Keratinocyte (primary cell): Measurements from ENCODE around the gene ERV3-1. TPM values are rescaled to one million over a fixed set of nuclear protein-coding genes. Genes with fewer than 3 reads are reported as not detected.
"Not testable (repeated sequence)": the region's sequence is repeated elsewhere in the genome, so short reads cannot be mapped to it uniquely, and the experiment has no call there.

Source experiments
- DNase-seq: peaks from one replicate; pipeline ENCODE4 v3.0.0-alpha.2; 2011; ENCODE audit warnings: low read depth, missing footprints, low spot score
- FAIRE-seq: peaks from 2 replicates; lab custom pipeline; 2011; peaks lifted over from hg19 to GRCh38; lab: Jason Lieb, UNC
- H2AFZ ChIP-seq: 2 replicates; pipeline ENCODE4 v1.6.0; 2012; ENCODE audit warnings: low read length, control low read depth, inconsistent platforms; ENCODE audit not compliant: control insufficient read depth
- H3K27ac ChIP-seq: 2 replicates; pipeline ENCODE4 v1.5.1; 2011; ENCODE audit warnings: low read length; ENCODE audit not compliant: control insufficient read depth, insufficient read depth
- H3K27me3 ChIP-seq: 3 replicates; pipeline ENCODE4 v1.6.0; 2011; ENCODE audit warnings: low read length; ENCODE audit not compliant: control insufficient read depth, insufficient read depth; ENCODE audit errors: extremely low read depth
- H3K36me3 ChIP-seq, 2 experiments: 2 replicates in 1 of 2; 3 replicates in 1 of 2; pipeline ENCODE4 v1.5.1; 2011; ENCODE audit warnings: low read length in 2 of 2, mild to moderate bottlenecking in 1 of 2; ENCODE audit not compliant: control insufficient read depth in 2 of 2, insufficient read depth in 2 of 2; ENCODE audit errors: extremely low read depth in 1 of 2
- H3K4me1 ChIP-seq: 3 replicates; pipeline ENCODE4 v1.5.1; 2011; ENCODE audit warnings: low read length; ENCODE audit not compliant: control insufficient read depth, insufficient read depth; ENCODE audit errors: extremely low read depth
- H3K4me2 ChIP-seq: 3 replicates; pipeline ENCODE4 v1.6.0; 2011; ENCODE audit warnings: low read depth, low read length; ENCODE audit not compliant: control insufficient read depth, insufficient read depth; ENCODE audit errors: extremely low read depth
- H3K4me3 ChIP-seq, 3 experiments: fragments of 200-600 bp in 1 of 3; sonication (generic) in 1 of 3; 2 replicates in 2 of 3; 3 replicates in 1 of 3; pipeline ENCODE4 v1.5.1; 2011 to 2016; ENCODE audit warnings: low read length in 3 of 3, mild to moderate bottlenecking in 3 of 3, control low read depth in 2 of 3, inconsistent platforms in 1 of 3, low read depth in 1 of 3, mixed read lengths in 1 of 3, mixed run types in 1 of 3, moderate library complexity in 1 of 3; ENCODE audit not compliant: control insufficient read depth in 2 of 3, insufficient read depth in 2 of 3; ENCODE audit errors: extremely low read depth in 1 of 3
- H3K79me2 ChIP-seq: 2 replicates; pipeline ENCODE4 v1.6.0; 2012; ENCODE audit warnings: low read length; ENCODE audit not compliant: control insufficient read depth, insufficient read depth
- H3K9ac ChIP-seq: 3 replicates; pipeline ENCODE4 v1.6.0; 2011; ENCODE audit warnings: low read length; ENCODE audit not compliant: control insufficient read depth, insufficient read depth; ENCODE audit errors: extremely low read depth
- H3K9me1 ChIP-seq: 3 replicates; pipeline ENCODE4 v1.6.0; 2011; ENCODE audit warnings: low read length; ENCODE audit not compliant: control insufficient read depth, insufficient read depth; ENCODE audit errors: extremely low read depth
- H3K9me3 ChIP-seq: 2 replicates; pipeline ENCODE4 v1.5.1; 2012; ENCODE audit warnings: low read depth, low read length; ENCODE audit not compliant: control insufficient read depth
- H4K20me1 ChIP-seq: 3 replicates; pipeline ENCODE4 v1.6.0; 2011; ENCODE audit warnings: low read length; ENCODE audit not compliant: control insufficient read depth, insufficient read depth; ENCODE audit errors: extremely low read depth
- EZH2 ChIP-seq: IDR thresholded peaks from one replicate; pipeline ENCODE4 v1.6.1; 2012; ENCODE audit warnings: inconsistent platforms, mild to moderate bottlenecking, low read length, moderate library complexity
- dilution Hi-C: fragments of 300-500 bp; cut with MboI; formaldehyde crosslinking; loops from one replicate; pipeline ENCODE4 v1.7.0; 2020; ENCODE audit warnings: low sequenced_read_pairs; ENCODE audit not compliant: extremely low pct_ligation_motif_present
- polyA plus RNA-seq, 5 experiments: library from polyadenylated mRNA; depleted of rRNA in 3 of 5; stranded (reverse) in 3 of 5; stranded (forward) in 1 of 5; unstranded in 1 of 5; fragments of >200 nt; gene quantifications; 1 replicate in 1 of 5; 2 replicates in 3 of 5; 3 replicates in 1 of 5; pipeline versions ENCODE4 v1.2.1 to v1.2.3, GENCODE V29; 2011 to 2012; ENCODE audit warnings: missing spikeins in 2 of 5, low read depth in 1 of 5, low replicate concordance in 1 of 5
- TF ChIP-seq, protein P1 (sequence below), 3 experiments: IDR thresholded peaks in 1 of 3; conservative IDR thresholded peaks in 1 of 3; optimal IDR thresholded peaks in 1 of 3; 2 replicates in 2 of 3; 3 replicates in 1 of 3; pipeline versions ENCODE3 to v1.5.1; 2011; ENCODE audit warnings: low read length in 3 of 3, mild to moderate bottlenecking in 3 of 3, moderate library complexity in 2 of 3, control low read depth in 1 of 3, inconsistent platforms in 1 of 3; ENCODE audit not compliant: insufficient read depth in 2 of 3; ENCODE audit errors: extremely low read depth in 1 of 3

The ERV3-1 gene
- polyA plus RNA-seq, 1 donor (not counting 4 experiments of a cell fraction or from before 2014, with no cell fraction given) = 3.1 TPM

DNA sequence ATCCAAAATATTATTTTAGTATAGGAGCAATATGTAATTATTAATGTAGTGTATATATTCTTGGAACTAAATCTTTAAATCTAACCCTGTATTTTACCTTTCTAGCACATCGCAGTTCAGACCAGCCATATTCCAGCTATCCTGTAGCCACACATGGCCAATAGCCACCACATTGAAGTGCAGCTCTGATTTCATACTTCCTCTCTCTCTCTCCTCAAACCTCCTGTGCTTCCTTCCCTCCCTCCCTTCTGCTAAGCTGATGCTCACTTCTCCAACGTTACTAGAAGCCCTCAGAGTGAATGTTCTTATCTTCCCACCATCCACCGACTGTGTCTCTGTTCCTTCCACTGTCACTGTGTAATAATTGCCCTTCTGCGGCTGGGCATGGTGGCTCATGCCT, 549 bp upstream of the ERV3-1 start:
- Histone ChIP-seq H3K4me2 (peak overlapping the region; percentile 51), H3K79me2 (peaks cover 11% of the 10 kb centered on the region), H2AFZ (peak overlapping the region; percentile 79)
- H3K4me1 ChIP-seq, H3K9me3 ChIP-seq, H3K27ac ChIP-seq, H3K9me1 ChIP-seq, H3K9ac ChIP-seq, H4K20me1 ChIP-seq, dilution Hi-C loops, H3K4me3 ChIP-seq, DNase-seq, FAIRE-seq, H3K36me3 ChIP-seq, H3K27me3 ChIP-seq: not testable (repeated sequence)

DNA sequence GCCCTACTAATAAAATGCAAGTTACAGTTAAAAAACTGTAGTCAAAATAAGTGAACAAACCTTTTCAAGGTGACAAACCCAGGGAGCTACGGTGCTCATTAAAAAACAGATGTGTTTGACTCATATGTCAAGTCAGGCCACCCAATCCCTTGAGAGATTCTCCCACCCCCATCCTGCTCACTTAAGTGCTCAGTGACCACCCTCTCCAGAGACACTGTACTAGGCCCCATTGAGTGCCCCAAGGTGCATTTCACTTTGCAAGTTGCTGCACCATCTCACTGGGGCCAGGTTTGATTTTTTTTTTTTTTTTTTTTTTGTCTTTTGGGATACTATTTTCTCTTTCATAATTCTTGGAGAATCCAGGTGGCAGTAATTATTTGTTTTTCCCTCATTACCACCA, 1.9 kb downstream of the ERV3-1 start:
- FAIRE-seq (no peak), DNase-seq (no peak)
- Histone ChIP-seq H3K4me3 (no peak overlapping the region), H3K36me3 (peaks cover 0 to 2% of the 10 kb centered on the region in 2 experiments), H3K9me1 (no peaks in the 10 kb centered on the region), H3K79me2 (peaks cover 11% of the 10 kb centered on the region), H3K9me3 (peaks cover 2% of the 10 kb centered on the region), H4K20me1 (no peaks in the 10 kb centered on the region), H3K27me3 (no peaks in the 10 kb centered on the region), H3K27ac (no peak overlapping the region), H3K9ac (no peak overlapping the region), H2AFZ (no peak overlapping the region), H3K4me1 (peaks cover 2% of the 10 kb centered on the region), H3K4me2 (no peak overlapping the region)
- dilution Hi-C loops = no loop called here
- TF ChIP-seq, protein P1, sequence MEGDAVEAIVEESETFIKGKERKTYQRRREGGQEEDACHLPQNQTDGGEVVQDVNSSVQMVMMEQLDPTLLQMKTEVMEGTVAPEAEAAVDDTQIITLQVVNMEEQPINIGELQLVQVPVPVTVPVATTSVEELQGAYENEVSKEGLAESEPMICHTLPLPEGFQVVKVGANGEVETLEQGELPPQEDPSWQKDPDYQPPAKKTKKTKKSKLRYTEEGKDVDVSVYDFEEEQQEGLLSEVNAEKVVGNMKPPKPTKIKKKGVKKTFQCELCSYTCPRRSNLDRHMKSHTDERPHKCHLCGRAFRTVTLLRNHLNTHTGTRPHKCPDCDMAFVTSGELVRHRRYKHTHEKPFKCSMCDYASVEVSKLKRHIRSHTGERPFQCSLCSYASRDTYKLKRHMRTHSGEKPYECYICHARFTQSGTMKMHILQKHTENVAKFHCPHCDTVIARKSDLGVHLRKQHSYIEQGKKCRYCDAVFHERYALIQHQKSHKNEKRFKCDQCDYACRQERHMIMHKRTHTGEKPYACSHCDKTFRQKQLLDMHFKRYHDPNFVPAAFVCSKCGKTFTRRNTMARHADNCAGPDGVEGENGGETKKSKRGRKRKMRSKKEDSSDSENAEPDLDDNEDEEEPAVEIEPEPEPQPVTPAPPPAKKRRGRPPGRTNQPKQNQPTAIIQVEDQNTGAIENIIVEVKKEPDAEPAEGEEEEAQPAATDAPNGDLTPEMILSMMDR (optimal IDR thresholded peaks at IDR 0.05 in 1 of 3, IDR thresholded peaks at IDR 0.05 in 1 of 3, conservative IDR thresholded peaks at IDR 0.05 in 1 of 3; ENCODE audit: extremely low read depth in 1 of 3, insufficient read depth in 2 of 3, low read length in 3 of 3) = no peak
- no peak for TF ChIP-seq EZH2

DNA sequence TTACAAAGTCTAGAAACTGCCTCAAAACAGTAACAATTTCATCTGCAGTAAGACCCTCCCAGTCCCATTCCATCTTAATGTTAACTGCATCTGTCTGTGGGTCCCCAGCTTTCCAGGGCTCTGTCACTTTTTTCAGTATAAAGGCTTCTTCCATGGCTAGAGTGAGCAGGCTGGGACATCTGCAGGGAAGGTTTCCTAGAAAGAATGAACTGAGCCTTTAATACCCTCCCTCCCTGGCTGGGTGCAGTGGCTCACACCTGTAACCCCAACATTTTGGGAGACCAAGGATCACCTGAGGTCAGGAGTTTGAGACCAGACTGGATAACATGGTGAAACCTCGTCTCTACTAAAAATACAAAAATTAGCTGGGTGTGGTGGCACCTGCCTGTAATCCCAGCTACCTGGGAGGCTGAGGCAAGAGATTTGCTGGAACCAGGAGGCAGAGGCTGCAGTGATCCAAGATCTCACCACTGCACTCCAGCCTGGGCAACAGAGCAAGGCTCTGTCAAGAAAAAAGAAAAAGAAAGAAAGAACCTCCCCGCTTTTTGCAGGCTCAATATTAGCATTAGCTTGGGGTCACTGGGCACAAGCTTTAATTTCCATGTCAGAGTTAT, 3.4 kb downstream of the ERV3-1 start:
- no peak overlapping the region for H3K27ac ChIP-seq
- DNase-seq = no peak
- peaks cover 4% of the 10 kb centered on the region for H3K9me3 ChIP-seq
- peaks cover 8% of the 10 kb centered on the region for H3K4me1 ChIP-seq
- no peaks in the 10 kb centered on the region for H3K27me3 ChIP-seq
- no peaks in the 10 kb centered on the region for H4K20me1 ChIP-seq
- no peaks in the 10 kb centered on the region for H3K9me1 ChIP-seq
- H3K36me3 ChIP-seq = peaks cover 0 to 2% of the 10 kb centered on the region in 2 experiments
- no peak for FAIRE-seq
- dilution Hi-C loops = no loop called here
- no peak overlapping the region for H3K4me3 ChIP-seq
- no peak overlapping the region for H2AFZ ChIP-seq
- TF ChIP-seq, protein P1 (optimal IDR thresholded peaks at IDR 0.05 in 1 of 3, IDR thresholded peaks at IDR 0.05 in 1 of 3, conservative IDR thresholded peaks at IDR 0.05 in 1 of 3; ENCODE audit: extremely low read depth in 1 of 3, insufficient read depth in 2 of 3, low read length in 3 of 3) = no peak
- TF ChIP-seq EZH2 = no peak
- H3K9ac ChIP-seq = no peak overlapping the region
- H3K79me2 ChIP-seq = peaks cover 11% of the 10 kb centered on the region
- H3K4me2 ChIP-seq = no peak overlapping the region
